H1 (cell line): ENCODE measurements around the gene ARV1.

Source experiments
- ATF2 ChIP-seq: IDR thresholded peaks from 2 replicates; pipeline ENCODE4 v1.6.1; 2012; ENCODE audit warnings: low read length, inconsistent platforms
- CTCF ChIP-seq, 3 experiments: IDR thresholded peaks; 1 replicate in 2 of 3; 2 replicates in 1 of 3; pipeline versions ENCODE4 v1.5.1 to v1.6.1; 2011; ENCODE audit warnings: low read length in 3 of 3, mild to moderate bottlenecking in 3 of 3, inconsistent platforms in 2 of 3, low read depth in 1 of 3, moderate library complexity in 1 of 3; ENCODE audit not compliant: insufficient read depth in 1 of 3; ENCODE audit errors: control extremely low read depth in 1 of 3
- EGR1 ChIP-seq: IDR thresholded peaks from 2 replicates; pipeline ENCODE4 v1.6.1; 2011; ENCODE audit warnings: low read depth, low read length, borderline replicate concordance
- EZH2 ChIP-seq: fragments of 200-600 bp; sonication (generic); IDR thresholded peaks from 2 replicates; pipeline ENCODE4 v1.7.1; 2012; ENCODE audit warnings: low read depth, mild to moderate bottlenecking, moderate library complexity, low read length, inconsistent platforms; ENCODE audit not compliant: severe bottlenecking
- PHF8 ChIP-seq: fragments of 200-600 bp; sonication (generic); conservative IDR thresholded peaks from 2 replicates; pipeline ENCODE4 v1.7.1; 2012; ENCODE audit warnings: low read depth, mild to moderate bottlenecking, inconsistent platforms, low read length, moderate library complexity
- POLR2A ChIP-seq, 2 experiments: IDR thresholded peaks; 1 replicate in 1 of 2; 2 replicates in 1 of 2; pipeline ENCODE4 v1.6.1; 2011; ENCODE audit warnings: low read depth in 2 of 2, low read length in 2 of 2, mild to moderate bottlenecking in 2 of 2; ENCODE audit errors: control extremely low read depth in 1 of 2
- POLR2AphosphoS5 ChIP-seq: IDR thresholded peaks from 2 replicates; pipeline ENCODE4 v1.6.1; 2011; ENCODE audit warnings: low read depth, low read length
- POU5F1 ChIP-seq: IDR thresholded peaks from 2 replicates; pipeline ENCODE4 v1.6.1; 2011; ENCODE audit warnings: low read depth, mild to moderate bottlenecking, low read length, moderate library complexity

GRCh38 chr1:230994860-230995259, 16.0 kb downstream of the ARV1 start:
- TF ChIP-seq POLR2A (IDR thresholded peaks at IDR 0.05; ENCODE audit: control extremely low read depth in 1 of 2, low read depth in 2 of 2, low read length in 2 of 2): no peak
- no peak for TF ChIP-seq EGR1
- no peak for TF ChIP-seq PHF8
- TF ChIP-seq EZH2: no peak
- TF ChIP-seq CTCF (IDR thresholded peaks at IDR 0.05; ENCODE audit: control extremely low read depth in 1 of 3, insufficient read depth in 1 of 3, low read depth in 1 of 3, low read length in 3 of 3): no peak
- TF ChIP-seq ATF2: no peak
- no peak for TF ChIP-seq POU5F1
- TF ChIP-seq POLR2AphosphoS5: no peak
